ENCODE results near the gene PMS1.
A peak's percentile ranks its signal among the peaks of the same experiment; 100 is the strongest.
"Not testable (repeated sequence)": the region's sequence is repeated elsewhere in the genome, so short reads cannot be mapped to it uniquely, and the experiment has no call there.

Gene PMS1

GRCh38 chr2:189783927-189784867 is at the start of gene PMS1, which contains the start of gene ORMDL1:
Gene PMS1 (plus strand): TSS chr2:189784450. CDS start chr2:189791810, 7,360 bp downstream.
Gene ORMDL1 (minus strand): TSS chr2:189784339. CDS start chr2:189782595, 1,744 bp downstream.
- TF ChIP-seq, protein P1, sequence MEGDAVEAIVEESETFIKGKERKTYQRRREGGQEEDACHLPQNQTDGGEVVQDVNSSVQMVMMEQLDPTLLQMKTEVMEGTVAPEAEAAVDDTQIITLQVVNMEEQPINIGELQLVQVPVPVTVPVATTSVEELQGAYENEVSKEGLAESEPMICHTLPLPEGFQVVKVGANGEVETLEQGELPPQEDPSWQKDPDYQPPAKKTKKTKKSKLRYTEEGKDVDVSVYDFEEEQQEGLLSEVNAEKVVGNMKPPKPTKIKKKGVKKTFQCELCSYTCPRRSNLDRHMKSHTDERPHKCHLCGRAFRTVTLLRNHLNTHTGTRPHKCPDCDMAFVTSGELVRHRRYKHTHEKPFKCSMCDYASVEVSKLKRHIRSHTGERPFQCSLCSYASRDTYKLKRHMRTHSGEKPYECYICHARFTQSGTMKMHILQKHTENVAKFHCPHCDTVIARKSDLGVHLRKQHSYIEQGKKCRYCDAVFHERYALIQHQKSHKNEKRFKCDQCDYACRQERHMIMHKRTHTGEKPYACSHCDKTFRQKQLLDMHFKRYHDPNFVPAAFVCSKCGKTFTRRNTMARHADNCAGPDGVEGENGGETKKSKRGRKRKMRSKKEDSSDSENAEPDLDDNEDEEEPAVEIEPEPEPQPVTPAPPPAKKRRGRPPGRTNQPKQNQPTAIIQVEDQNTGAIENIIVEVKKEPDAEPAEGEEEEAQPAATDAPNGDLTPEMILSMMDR (IDR thresholded peaks at IDR 0.05): no peak
- TF ChIP-seq ZFX (IDR thresholded peaks at IDR 0.05; ENCODE audit: borderline replicate concordance): no peak
- H3K27ac ChIP-seq: peak within 1 kb of the TSS; percentile 89

GRCh38 chr2:189751080-189751658 is 33.1 kb upstream of the PMS1 start:
- H3K27ac ChIP-seq: no peak overlapping the region
- TF ChIP-seq, protein P1 (IDR thresholded peaks at IDR 0.05): peak; percentile 85
- no peak for TF ChIP-seq ZFX (IDR thresholded peaks at IDR 0.05; ENCODE audit: borderline replicate concordance)

DNA sequence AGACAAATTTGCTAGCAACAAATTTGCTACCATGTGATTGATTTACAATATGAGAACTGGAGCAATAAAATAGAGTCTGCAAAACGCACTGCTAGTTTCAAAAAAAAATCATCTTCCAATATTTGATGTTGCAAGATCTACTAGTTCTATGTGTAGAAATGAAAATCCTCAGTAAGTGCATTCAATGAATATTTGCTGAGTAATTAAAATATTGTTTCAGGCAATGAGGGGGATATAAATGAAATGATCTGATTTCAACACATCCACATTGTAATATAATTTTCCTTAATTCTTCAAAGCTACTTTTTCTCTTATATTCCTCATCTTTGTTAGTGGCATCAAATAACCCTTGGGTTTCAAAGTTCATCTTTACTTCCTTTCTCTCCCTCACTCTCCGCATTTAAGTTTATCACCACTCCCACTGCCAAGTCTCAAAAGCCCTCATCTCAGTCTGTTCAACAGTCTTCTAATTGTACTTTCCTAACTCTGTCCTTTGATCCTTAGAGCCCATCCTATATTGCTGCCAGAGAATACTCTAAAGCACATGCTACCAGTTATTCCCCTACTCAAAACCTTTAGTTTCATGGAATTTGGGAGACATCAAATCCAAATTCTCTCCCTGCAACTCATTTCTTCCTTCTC is 27.8 kb upstream of the PMS1 start:
- no peak for TF ChIP-seq ZFX (IDR thresholded peaks at IDR 0.05; ENCODE audit: borderline replicate concordance)
- TF ChIP-seq, protein P1 (IDR thresholded peaks at IDR 0.05): no peak
- H3K27ac ChIP-seq: no peak overlapping the region

- H3K27ac ChIP-seq: not testable (repeated sequence)
Measured at GRCh38 chr2:189760154-189760553, 24.1 kb upstream of the PMS1 start.

GRCh38 chr2:189762229-189762550 is 22.1 kb upstream of the PMS1 start:
- no peak for TF ChIP-seq ZFX (IDR thresholded peaks at IDR 0.05; ENCODE audit: borderline replicate concordance)
- TF ChIP-seq, protein P1 (IDR thresholded peaks at IDR 0.05): no peak
- H3K27ac ChIP-seq: peak overlapping the region; percentile 92

GRCh38 chr2:189762551-189763298 is 21.5 kb upstream of the PMS1 start, which contains the start of gene OSGEPL1:
Gene OSGEPL1 (minus strand): TSS chr2:189762792. CDS start chr2:189761640, 1,152 bp downstream.
- TF ChIP-seq, protein P1 (IDR thresholded peaks at IDR 0.05): peak; percentile 78
- TF ChIP-seq ZFX (IDR thresholded peaks at IDR 0.05; ENCODE audit: borderline replicate concordance): no peak
- peak within 1 kb of the TSS; percentile 92 for H3K27ac ChIP-seq
